Measurements from ENCODE around the gene MRPL36.
A peak's percentile ranks its signal among the peaks of the same experiment; 100 is the strongest.

Gene MRPL36

GRCh38 chr5:1779782-1780613 lies 19.6 kb downstream of the MRPL36 start:
- DNase-seq: no peak

GRCh38 chr5:1779021-1779680 lies 20.5 kb downstream of the MRPL36 start:
- no peak for DNase-seq

GRCh38 chr5:1778138-1779020 lies 21.3 kb downstream of the MRPL36 start:
- DNase-seq: no peak

- DNase-seq: no peak
These were observed 22.1 kb downstream of the MRPL36 start for GRCh38 chr5:1777281-1778137.

GRCh38 chr5:1776831-1777230 lies 22.8 kb downstream of the MRPL36 start:
- no peak for DNase-seq

GRCh38 chr5:1772634-1773033 lies 27.0 kb downstream of the MRPL36 start:
- DNase-seq: peak; percentile 41

GRCh38 chr5:1771149-1772065 lies 28.2 kb downstream of the MRPL36 start:
- DNase-seq: no peak

- DNase-seq: no peak
These were observed 29.2 kb downstream of the MRPL36 start for GRCh38 chr5:1770443-1770802.

- no peak for DNase-seq
These were observed 29.7 kb downstream of the MRPL36 start for GRCh38 chr5:1769752-1770442.

- DNase-seq: no peak
These were observed 30.5 kb downstream of the MRPL36 start for GRCh38 chr5:1769017-1769640.

- DNase-seq: no peak
These were observed 31.2 kb downstream of the MRPL36 start for GRCh38 chr5:1768283-1769000.

GRCh38 chr5:1767524-1768282 lies 31.9 kb downstream of the MRPL36 start:
- no peak for DNase-seq

- DNase-seq: no peak
These were observed 33.8 kb downstream of the MRPL36 start for GRCh38 chr5:1765880-1766235.

GRCh38 chr5:1765141-1765879 lies 34.3 kb downstream of the MRPL36 start:
- DNase-seq: no peak

GRCh38 chr5:1764606-1764960 lies 35.1 kb downstream of the MRPL36 start:
- DNase-seq: no peak

GRCh38 chr5:1763960-1764605 lies 35.6 kb downstream of the MRPL36 start:
- DNase-seq: no peak

- peak; percentile 56 for DNase-seq
These were observed 36.1 kb downstream of the MRPL36 start for GRCh38 chr5:1763548-1763911.

All from fibroblast of upper back skin (primary cell).